Neuronal stem cell (in vitro differentiated cells): Measurements from ENCODE around the gene GIMAP2.

Experiments used
- DNase-seq: peaks from one replicate; pipeline ENCODE4 v3.0.0-alpha.2; 2013; ENCODE audit warnings: low spot score
- H2AFZ ChIP-seq: one replicate; pipeline ENCODE4 v1.6.1; 2013; ENCODE audit warnings: mild to moderate bottlenecking, low read length, inconsistent platforms
- H2AK5ac ChIP-seq: 2 replicates; pipeline ENCODE4 v1.6.1; 2013; ENCODE audit warnings: low read depth, mild to moderate bottlenecking, inconsistent platforms, low read length, moderate library complexity, mixed read lengths
- H2BK120ac ChIP-seq: 2 replicates; pipeline ENCODE4 v1.6.1; 2013; ENCODE audit warnings: low read depth, mild to moderate bottlenecking, inconsistent platforms, low read length, moderate library complexity, mixed read lengths
- H2BK12ac ChIP-seq: one replicate; pipeline ENCODE4 v1.6.1; 2013; ENCODE audit warnings: low read length, inconsistent platforms
- H2BK15ac ChIP-seq: 2 replicates; pipeline ENCODE4 v1.6.1; 2013; ENCODE audit warnings: mild to moderate bottlenecking, low read length, inconsistent platforms, mixed read lengths
- H2BK5ac ChIP-seq: one replicate; pipeline ENCODE4 v1.6.1; 2013; ENCODE audit warnings: inconsistent platforms, mild to moderate bottlenecking, low read length, moderate library complexity
- H3K14ac ChIP-seq: one replicate; pipeline ENCODE4 v1.6.1; 2013; ENCODE audit warnings: low read length, inconsistent platforms
- H3K18ac ChIP-seq: 2 replicates; pipeline ENCODE4 v1.6.1; 2013; ENCODE audit warnings: low read length, inconsistent platforms
- H3K23ac ChIP-seq: 2 replicates; pipeline ENCODE4 v1.6.1; 2013; ENCODE audit warnings: low read depth, mild to moderate bottlenecking, mixed read lengths, low read length, inconsistent platforms; ENCODE audit not compliant: poor library complexity
- H3K27ac ChIP-seq: replicated peaks from 3 replicates; pipeline ENCODE4 v1.5.1; 2013; ENCODE audit warnings: low read length, inconsistent platforms
- H3K27me3 ChIP-seq, 3 experiments: 2 replicates each; pipeline ENCODE4 v1.6.1; 2013; ENCODE audit warnings: low read length in 3 of 3, mild to moderate bottlenecking in 2 of 3, inconsistent platforms in 1 of 3, low read depth in 1 of 3, mixed read lengths in 1 of 3, moderate library complexity in 1 of 3; ENCODE audit not compliant: control insufficient read depth in 3 of 3, insufficient read depth in 3 of 3
- H3K36me3 ChIP-seq, 2 donors: replicated peaks in 1 of 2; 2 replicates each; pipeline ENCODE4 v1.6.1; 2013; ENCODE audit warnings: low read length in 2 of 2; ENCODE audit not compliant: control insufficient read depth in 2 of 2, insufficient read depth in 2 of 2
- H3K4ac ChIP-seq: 2 replicates; pipeline ENCODE4 v1.6.1; 2013; ENCODE audit warnings: inconsistent platforms, mild to moderate bottlenecking, low read length, moderate library complexity
- H3K4me1 ChIP-seq, 2 donors: 1 replicate in 1 of 2; 2 replicates in 1 of 2; pipeline ENCODE4 v1.6.1; 2013; ENCODE audit warnings: low read length in 2 of 2, low read depth in 1 of 2; ENCODE audit not compliant: control insufficient read depth in 2 of 2, insufficient read depth in 1 of 2
- H3K4me2 ChIP-seq: one replicate; pipeline ENCODE4 v1.6.1; 2013; ENCODE audit warnings: mild to moderate bottlenecking, low read length, inconsistent platforms; ENCODE audit not compliant: insufficient read depth, poor library complexity, severe bottlenecking
- H3K4me3 ChIP-seq, 2 donors: 2 replicates each; pipeline ENCODE4 v1.5.1; 2013; ENCODE audit warnings: low read length in 2 of 2, mild to moderate bottlenecking in 2 of 2, inconsistent platforms in 1 of 2, moderate library complexity in 1 of 2
- H3K79me1 ChIP-seq: one replicate; pipeline ENCODE4 v1.6.1; 2013; ENCODE audit warnings: low read depth, mild to moderate bottlenecking, inconsistent platforms, low read length, moderate library complexity
- H3K9ac ChIP-seq: one replicate; pipeline ENCODE4 v1.6.1; 2013; ENCODE audit warnings: mild to moderate bottlenecking, low read depth, low read length, inconsistent platforms; ENCODE audit not compliant: poor library complexity
- H3K9me3 ChIP-seq, 2 donors: replicated peaks in 1 of 2; 2 replicates each; pipeline versions ENCODE3 to v1.6.1; 2013; ENCODE audit warnings: low read length in 2 of 2, mild to moderate bottlenecking in 2 of 2, inconsistent platforms in 1 of 2, low read depth in 1 of 2, mixed read lengths in 1 of 2, moderate library complexity in 1 of 2; ENCODE audit not compliant: control insufficient read depth in 2 of 2, insufficient read depth in 1 of 2
- H4K8ac ChIP-seq: one replicate; pipeline ENCODE4 v1.6.1; 2013; ENCODE audit warnings: low read depth, mild to moderate bottlenecking, inconsistent platforms, low read length, moderate library complexity
- H4K91ac ChIP-seq: one replicate; pipeline ENCODE4 v1.6.1; 2013; ENCODE audit warnings: low read length, low read depth, mild to moderate bottlenecking, inconsistent platforms; ENCODE audit not compliant: poor library complexity
- WGBS, 2 donors: extraction: QIAGEN DNeasy Blood & Tissue Kit; methylation state at CpG; one replicate each; pipeline ENCODE4 v1.1.7; 2013; ENCODE audit warnings: missing lambda C conversion rate in 2 of 2, mixed read lengths in 1 of 2; ENCODE audit not compliant: insufficient read length in 2 of 2, insufficient replicate concordance in 1 of 2; ENCODE audit errors: extremely low coverage in 2 of 2; 5-methylcytosine and 5-hydroxymethylcytosine counted together

Gene GIMAP2

DNA sequence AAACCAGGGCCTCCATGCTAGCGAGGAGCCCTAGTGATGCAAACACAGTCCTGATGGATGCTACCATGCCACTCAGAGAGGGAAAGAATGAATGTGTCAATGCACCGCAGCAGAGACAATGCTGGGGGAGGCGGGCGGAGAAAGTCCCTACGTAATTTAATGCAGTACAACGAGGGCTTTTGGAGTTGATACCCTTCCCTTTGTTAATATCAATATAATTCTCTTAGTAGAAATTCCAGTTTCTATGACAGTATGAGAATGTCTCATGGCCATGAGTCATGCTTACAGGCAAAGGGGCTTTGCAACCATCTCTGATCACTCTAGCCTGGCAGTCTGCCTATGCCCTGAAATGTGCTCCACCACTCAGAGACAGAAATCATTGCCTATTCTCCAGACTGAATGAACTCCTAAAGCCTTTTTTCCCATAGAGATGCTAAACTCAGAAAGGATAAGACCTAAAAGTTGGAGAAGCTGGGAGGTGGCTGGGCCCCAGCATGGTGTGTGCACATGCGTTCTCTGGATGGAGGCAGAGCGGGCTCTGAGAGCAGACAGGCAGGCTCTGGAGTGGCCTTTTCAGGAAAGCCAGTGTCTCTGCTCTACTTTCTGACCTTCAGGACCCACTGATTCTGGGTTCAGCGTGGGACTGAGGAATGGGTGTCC lies 20.3 kb upstream of the GIMAP2 start:
- H3K4me3 ChIP-seq, result no peak overlapping the region
- H2BK12ac ChIP-seq, result no peak overlapping the region
- H3K4ac ChIP-seq, result no peak overlapping the region
- WGBS, 2 donors, result no CpG with 5 or more reads among the region's 9 CpGs
- H3K14ac ChIP-seq, result no peak overlapping the region
- no peak overlapping the region for H4K8ac ChIP-seq
- H3K4me2 ChIP-seq, result no peak overlapping the region
- DNase-seq, result no peak
- no peak overlapping the region for H2BK120ac ChIP-seq
- H3K4me1 ChIP-seq, result no peaks in the 10 kb centered on the region
- H3K79me1 ChIP-seq, result no peaks in the 10 kb centered on the region
- no peaks in the 10 kb centered on the region for H3K36me3 ChIP-seq
- no peak overlapping the region for H2BK15ac ChIP-seq
- H3K27ac ChIP-seq, result no peak overlapping the region
- H2AFZ ChIP-seq, result no peak overlapping the region
- no peak overlapping the region for H2AK5ac ChIP-seq
- no peaks in the 10 kb centered on the region for H3K27me3 ChIP-seq
- H3K9me3 ChIP-seq, result no peaks in the 10 kb centered on the region
- H2BK5ac ChIP-seq, result no peak overlapping the region
- H4K91ac ChIP-seq, result no peak overlapping the region
- no peak overlapping the region for H3K18ac ChIP-seq
- no peak overlapping the region for H3K23ac ChIP-seq
- H3K9ac ChIP-seq, result no peak overlapping the region

- Histone ChIP-seq H3K36me3 (no peaks in the 10 kb centered on the region), H3K4me3 (no peak overlapping the region), H3K23ac (no peak overlapping the region), H2BK120ac (no peak overlapping the region), H3K4me2 (no peak overlapping the region), H3K4me1 (no peaks in the 10 kb centered on the region), H3K14ac (no peak overlapping the region), H3K79me1 (no peaks in the 10 kb centered on the region), H2AFZ (no peak overlapping the region), H2AK5ac (no peak overlapping the region), H3K27ac (no peak overlapping the region), H3K18ac (no peak overlapping the region), H2BK15ac (no peak overlapping the region), H3K27me3 (no peaks in the 10 kb centered on the region), H3K9ac (no peak overlapping the region), H2BK5ac (no peak overlapping the region), H3K4ac (no peak overlapping the region), H4K8ac (no peak overlapping the region), H3K9me3 (no peaks in the 10 kb centered on the region), H2BK12ac (no peak overlapping the region), H4K91ac (no peak overlapping the region)
- no peak for DNase-seq
- WGBS, 2 donors, result no CpG with 5 or more reads among the region's 2 CpGs
These were observed 19.6 kb upstream of the GIMAP2 start for GRCh38 chr7:150665896-150666295.

- H3K4me1 ChIP-seq, result no peaks in the 10 kb centered on the region
- no peaks in the 10 kb centered on the region for H3K9me3 ChIP-seq
- no peak overlapping the region for H2AK5ac ChIP-seq
- no peak overlapping the region for H3K4ac ChIP-seq
- no peak overlapping the region for H2AFZ ChIP-seq
- H4K91ac ChIP-seq, result no peak overlapping the region
- no peak overlapping the region for H3K18ac ChIP-seq
- H3K27me3 ChIP-seq, result no peaks in the 10 kb centered on the region
- no peak overlapping the region for H3K9ac ChIP-seq
- no peak overlapping the region for H3K4me3 ChIP-seq
- H3K36me3 ChIP-seq, result no peaks in the 10 kb centered on the region
- H3K27ac ChIP-seq, result no peak overlapping the region
- no peak overlapping the region for H2BK5ac ChIP-seq
- no peak overlapping the region for H3K4me2 ChIP-seq
- no peak overlapping the region for H3K14ac ChIP-seq
- H3K79me1 ChIP-seq, result no peaks in the 10 kb centered on the region
- H4K8ac ChIP-seq, result no peak overlapping the region
- no peak overlapping the region for H3K23ac ChIP-seq
- no peak for DNase-seq
- no peak overlapping the region for H2BK15ac ChIP-seq
- no peak overlapping the region for H2BK120ac ChIP-seq
- no peak overlapping the region for H2BK12ac ChIP-seq
These were observed 19.1 kb upstream of the GIMAP2 start for GRCh38 chr7:150666412-150666811.

DNA sequence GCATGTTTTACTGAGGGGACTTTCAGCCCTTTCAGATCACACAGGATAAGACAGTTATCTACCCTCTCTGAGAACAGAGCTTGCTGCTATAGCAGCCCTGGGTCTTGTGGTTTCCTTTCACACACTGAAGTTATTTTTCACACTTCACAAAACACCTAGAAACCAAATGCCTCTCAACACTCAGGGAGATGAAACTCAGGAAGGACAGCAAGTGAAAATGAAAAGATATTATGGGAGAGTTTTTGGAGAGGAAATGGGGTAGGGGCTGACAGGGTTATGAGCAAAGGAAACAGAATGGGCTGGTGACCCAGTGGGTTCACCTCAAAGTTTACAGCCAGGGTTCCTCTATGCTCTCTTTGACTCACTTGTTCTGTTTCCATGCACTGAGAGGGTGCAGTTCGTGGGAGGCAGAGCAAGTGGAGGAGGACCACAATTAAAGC lies 17.0 kb upstream of the GIMAP2 start:
- Histone ChIP-seq H3K18ac (no peak overlapping the region), H4K91ac (no peak overlapping the region), H3K4ac (no peak overlapping the region), H4K8ac (no peak overlapping the region), H2BK5ac (no peak overlapping the region), H3K27ac (no peak overlapping the region), H2BK15ac (no peak overlapping the region), H3K4me2 (no peak overlapping the region), H3K27me3 (no peaks in the 10 kb centered on the region), H3K4me3 (no peak overlapping the region), H2BK12ac (no peak overlapping the region), H3K14ac (no peak overlapping the region), H3K4me1 (no peaks in the 10 kb centered on the region), H2AK5ac (no peak overlapping the region), H2BK120ac (no peak overlapping the region), H3K79me1 (no peaks in the 10 kb centered on the region), H3K9ac (no peak overlapping the region), H2AFZ (no peak overlapping the region), H3K9me3 (no peaks in the 10 kb centered on the region), H3K36me3 (no peaks in the 10 kb centered on the region), H3K23ac (no peak overlapping the region)
- no peak for DNase-seq
- WGBS, 2 donors, result no CpG with 5 or more reads among the region's 1 CpG
